ENCODE results near the gene CEP112.
"Not testable (repeated sequence)": the region's sequence is repeated elsewhere in the genome, so short reads cannot be mapped to it uniquely, and the experiment has no call there.

Gene CEP112

GRCh38 chr17:66150708-66151107, 41.2 kb downstream of the CEP112 start:
- DNase-seq (ENCODE audit: low read depth) = no peak

GRCh38 chr17:66149562-66149961, 42.4 kb downstream of the CEP112 start:
- DNase-seq (ENCODE audit: low read depth) = no peak

- no peak for DNase-seq (ENCODE audit: low read depth)
Observed at GRCh38 chr17:66146394-66146793, 45.5 kb downstream of the CEP112 start.

GRCh38 chr17:66143657-66144282, 48.2 kb downstream of the CEP112 start:
- no peak for DNase-seq (ENCODE audit: low read depth)

- no peak for DNase-seq (ENCODE audit: low read depth)
Observed at GRCh38 chr17:66142428-66142827, 49.5 kb downstream of the CEP112 start.

GRCh38 chr17:66138120-66138519, 53.8 kb downstream of the CEP112 start:
- no peak for DNase-seq (ENCODE audit: low read depth)

- DNase-seq (ENCODE audit: low read depth) = no peak
Observed at GRCh38 chr17:66135896-66136295, 56.0 kb downstream of the CEP112 start.

GRCh38 chr17:66135219-66135618, 56.7 kb downstream of the CEP112 start:
- no peak for DNase-seq (ENCODE audit: low read depth)

GRCh38 chr17:66129759-66130158, 62.2 kb downstream of the CEP112 start:
- DNase-seq (ENCODE audit: low read depth) = no peak

GRCh38 chr17:66126231-66126630, 65.7 kb downstream of the CEP112 start:
- DNase-seq (ENCODE audit: low read depth) = no peak

- no peak for DNase-seq (ENCODE audit: low read depth)
Observed at GRCh38 chr17:66123163-66123562, 68.8 kb downstream of the CEP112 start.

- DNase-seq (ENCODE audit: low read depth) = no peak
Observed at GRCh38 chr17:66115246-66115645, 76.7 kb downstream of the CEP112 start.

- DNase-seq (ENCODE audit: low read depth) = no peak
Observed at GRCh38 chr17:66114609-66115008, 77.3 kb downstream of the CEP112 start.

GRCh38 chr17:66107731-66108130, 84.2 kb downstream of the CEP112 start:
- DNase-seq (ENCODE audit: low read depth) = no peak

- DNase-seq (ENCODE audit: low read depth) = no peak
Observed at GRCh38 chr17:66098040-66098439, 93.9 kb downstream of the CEP112 start.

- DNase-seq (ENCODE audit: low read depth) = no peak
Observed at GRCh38 chr17:66094727-66095126, 97.2 kb downstream of the CEP112 start.

- no peak for DNase-seq (ENCODE audit: low read depth)
Observed at GRCh38 chr17:66091445-66092080, 100.4 kb downstream of the CEP112 start.

GRCh38 chr17:66089764-66090163, 102.2 kb downstream of the CEP112 start:
- no peak for DNase-seq (ENCODE audit: low read depth)

- no peak for DNase-seq (ENCODE audit: low read depth)
Observed at GRCh38 chr17:66088173-66088572, 103.8 kb downstream of the CEP112 start.

GRCh38 chr17:66087073-66087472, 104.9 kb downstream of the CEP112 start:
- DNase-seq (ENCODE audit: low read depth) = no peak

- DNase-seq (ENCODE audit: low read depth) = no peak
Observed at GRCh38 chr17:66085221-66085620, 106.7 kb downstream of the CEP112 start.

GRCh38 chr17:66080670-66081069, 111.3 kb downstream of the CEP112 start:
- DNase-seq (ENCODE audit: low read depth) = not testable (repeated sequence)

- DNase-seq (ENCODE audit: low read depth) = no peak
Observed at GRCh38 chr17:66076546-66077190, 115.3 kb downstream of the CEP112 start.

GRCh38 chr17:66073384-66073783, 118.5 kb downstream of the CEP112 start:
- no peak for DNase-seq (ENCODE audit: low read depth)
